Ishikawa (cell line): ENCODE measurements around the gene FOXR1.

Source experiments
- CEBPB ChIP-seq: IDR thresholded peaks from 2 replicates; pipeline ENCODE4 v1.6.1; 2012
- CREB1 ChIP-seq: IDR thresholded peaks from 2 replicates; pipeline ENCODE4 v1.6.1; 2012; ENCODE audit warnings: low read depth
- EGR1 ChIP-seq: IDR thresholded peaks from 2 replicates; pipeline ENCODE4 v1.6.1; 2012
- EP300 ChIP-seq: IDR thresholded peaks from 2 replicates; pipeline ENCODE4 v1.6.1; 2012; ENCODE audit warnings: borderline replicate concordance
- FOXM1 ChIP-seq: IDR thresholded peaks from 2 replicates; pipeline ENCODE4 v1.6.1; 2012; ENCODE audit warnings: low read depth, borderline replicate concordance
- NFIC ChIP-seq: IDR thresholded peaks from 2 replicates; pipeline ENCODE4 v1.6.1; 2012
- RAD21 ChIP-seq: IDR thresholded peaks from 2 replicates; pipeline ENCODE4 v1.6.1; 2012; ENCODE audit warnings: low read depth
- TAF1 ChIP-seq: IDR thresholded peaks from 2 replicates; pipeline ENCODE4 v1.6.1; 2012; ENCODE audit warnings: low read depth, mild to moderate bottlenecking
- TCF12 ChIP-seq: IDR thresholded peaks from 2 replicates; pipeline ENCODE4 v1.6.1; 2012; ENCODE audit warnings: low read depth
- TEAD4 ChIP-seq: IDR thresholded peaks from 2 replicates; pipeline ENCODE4 v1.6.1; 2012
- YY1 ChIP-seq: IDR thresholded peaks from 2 replicates; pipeline ENCODE4 v1.6.1; 2012; ENCODE audit warnings: low read depth
- ZBTB7A ChIP-seq: IDR thresholded peaks from 2 replicates; pipeline ENCODE4 v1.6.1; 2012; ENCODE audit warnings: low read depth
- TF ChIP-seq, protein P1 (sequence below): IDR thresholded peaks from 2 replicates; pipeline ENCODE4 v1.6.1; 2012
- TF ChIP-seq, protein P2 (sequence below): IDR thresholded peaks from 2 replicates; pipeline ENCODE4 v1.6.1; 2012; ENCODE audit warnings: low read depth, mild to moderate bottlenecking
- TF ChIP-seq, protein P3 (sequence below): IDR thresholded peaks from 2 replicates; pipeline ENCODE4 v1.6.1; 2012

The FOXR1 gene

DNA sequence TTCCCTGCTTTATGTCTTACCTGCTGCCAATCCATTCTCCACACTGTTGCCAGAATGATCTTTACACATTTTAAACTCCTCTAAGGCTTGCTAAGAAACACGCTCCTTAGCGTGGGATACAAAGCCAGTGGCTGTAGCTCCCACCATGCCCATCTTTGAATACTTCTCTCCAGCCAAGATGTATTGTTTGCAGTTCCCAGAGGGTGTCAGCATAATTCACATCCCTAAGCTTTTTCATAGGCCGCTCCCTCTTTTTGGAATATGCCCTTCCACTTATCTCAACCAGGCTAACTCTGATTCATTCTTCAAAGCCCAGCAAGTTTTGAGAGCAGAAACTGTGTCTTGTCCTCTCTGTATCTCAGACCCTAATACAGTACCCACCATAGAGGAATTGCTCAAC lies 23.6 kb upstream of the FOXR1 start:
- TF ChIP-seq ZBTB7A, result no peak
- TF ChIP-seq, protein P1, sequence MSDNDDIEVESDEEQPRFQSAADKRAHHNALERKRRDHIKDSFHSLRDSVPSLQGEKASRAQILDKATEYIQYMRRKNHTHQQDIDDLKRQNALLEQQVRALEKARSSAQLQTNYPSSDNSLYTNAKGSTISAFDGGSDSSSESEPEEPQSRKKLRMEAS, result no peak
- no peak for TF ChIP-seq CEBPB
- TF ChIP-seq, protein P2, sequence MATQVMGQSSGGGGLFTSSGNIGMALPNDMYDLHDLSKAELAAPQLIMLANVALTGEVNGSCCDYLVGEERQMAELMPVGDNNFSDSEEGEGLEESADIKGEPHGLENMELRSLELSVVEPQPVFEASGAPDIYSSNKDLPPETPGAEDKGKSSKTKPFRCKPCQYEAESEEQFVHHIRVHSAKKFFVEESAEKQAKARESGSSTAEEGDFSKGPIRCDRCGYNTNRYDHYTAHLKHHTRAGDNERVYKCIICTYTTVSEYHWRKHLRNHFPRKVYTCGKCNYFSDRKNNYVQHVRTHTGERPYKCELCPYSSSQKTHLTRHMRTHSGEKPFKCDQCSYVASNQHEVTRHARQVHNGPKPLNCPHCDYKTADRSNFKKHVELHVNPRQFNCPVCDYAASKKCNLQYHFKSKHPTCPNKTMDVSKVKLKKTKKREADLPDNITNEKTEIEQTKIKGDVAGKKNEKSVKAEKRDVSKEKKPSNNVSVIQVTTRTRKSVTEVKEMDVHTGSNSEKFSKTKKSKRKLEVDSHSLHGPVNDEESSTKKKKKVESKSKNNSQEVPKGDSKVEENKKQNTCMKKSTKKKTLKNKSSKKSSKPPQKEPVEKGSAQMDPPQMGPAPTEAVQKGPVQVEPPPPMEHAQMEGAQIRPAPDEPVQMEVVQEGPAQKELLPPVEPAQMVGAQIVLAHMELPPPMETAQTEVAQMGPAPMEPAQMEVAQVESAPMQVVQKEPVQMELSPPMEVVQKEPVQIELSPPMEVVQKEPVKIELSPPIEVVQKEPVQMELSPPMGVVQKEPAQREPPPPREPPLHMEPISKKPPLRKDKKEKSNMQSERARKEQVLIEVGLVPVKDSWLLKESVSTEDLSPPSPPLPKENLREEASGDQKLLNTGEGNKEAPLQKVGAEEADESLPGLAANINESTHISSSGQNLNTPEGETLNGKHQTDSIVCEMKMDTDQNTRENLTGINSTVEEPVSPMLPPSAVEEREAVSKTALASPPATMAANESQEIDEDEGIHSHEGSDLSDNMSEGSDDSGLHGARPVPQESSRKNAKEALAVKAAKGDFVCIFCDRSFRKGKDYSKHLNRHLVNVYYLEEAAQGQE, result no peak
- no peak for TF ChIP-seq TAF1
- TF ChIP-seq TEAD4, result no peak
- TF ChIP-seq NFIC, result no peak
- no peak for TF ChIP-seq EP300
- no peak for TF ChIP-seq FOXM1
- TF ChIP-seq YY1, result no peak
- TF ChIP-seq CREB1, result no peak
- TF ChIP-seq RAD21, result no peak
- TF ChIP-seq, protein P3, sequence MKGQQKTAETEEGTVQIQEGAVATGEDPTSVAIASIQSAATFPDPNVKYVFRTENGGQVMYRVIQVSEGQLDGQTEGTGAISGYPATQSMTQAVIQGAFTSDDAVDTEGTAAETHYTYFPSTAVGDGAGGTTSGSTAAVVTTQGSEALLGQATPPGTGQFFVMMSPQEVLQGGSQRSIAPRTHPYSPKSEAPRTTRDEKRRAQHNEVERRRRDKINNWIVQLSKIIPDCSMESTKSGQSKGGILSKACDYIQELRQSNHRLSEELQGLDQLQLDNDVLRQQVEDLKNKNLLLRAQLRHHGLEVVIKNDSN, result no peak
- no peak for TF ChIP-seq TCF12
- no peak for TF ChIP-seq EGR1

DNA sequence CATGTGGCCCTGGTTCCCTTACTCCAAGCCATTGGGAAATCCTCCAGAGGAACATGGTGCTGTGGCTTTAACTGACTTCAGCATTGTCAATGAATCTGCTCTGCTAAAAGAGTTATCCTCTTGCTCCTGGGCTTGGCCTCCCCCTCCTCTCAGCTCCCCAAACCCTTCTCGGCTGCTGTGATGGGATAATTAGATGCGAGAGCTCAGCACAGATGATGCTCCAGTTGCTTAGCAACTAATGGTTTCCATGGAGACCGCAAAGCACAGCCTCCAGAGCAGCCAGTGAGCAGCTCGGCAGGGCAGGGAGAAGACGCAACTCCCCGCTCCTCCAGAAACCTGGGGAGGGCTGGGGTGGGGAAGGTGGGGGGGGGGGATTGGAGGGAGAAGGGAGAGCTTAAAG lies 18.3 kb upstream of the FOXR1 start:
- TF ChIP-seq EP300 (no peak), EGR1 (no peak), FOXM1 (no peak), TAF1 (no peak), YY1 (no peak), CREB1 (no peak), RAD21 (no peak), CEBPB (no peak), TCF12 (no peak), ZBTB7A (no peak), TEAD4 (no peak), NFIC (no peak)
- TF ChIP-seq, protein P2, result no peak
- TF ChIP-seq, protein P3, result no peak

DNA sequence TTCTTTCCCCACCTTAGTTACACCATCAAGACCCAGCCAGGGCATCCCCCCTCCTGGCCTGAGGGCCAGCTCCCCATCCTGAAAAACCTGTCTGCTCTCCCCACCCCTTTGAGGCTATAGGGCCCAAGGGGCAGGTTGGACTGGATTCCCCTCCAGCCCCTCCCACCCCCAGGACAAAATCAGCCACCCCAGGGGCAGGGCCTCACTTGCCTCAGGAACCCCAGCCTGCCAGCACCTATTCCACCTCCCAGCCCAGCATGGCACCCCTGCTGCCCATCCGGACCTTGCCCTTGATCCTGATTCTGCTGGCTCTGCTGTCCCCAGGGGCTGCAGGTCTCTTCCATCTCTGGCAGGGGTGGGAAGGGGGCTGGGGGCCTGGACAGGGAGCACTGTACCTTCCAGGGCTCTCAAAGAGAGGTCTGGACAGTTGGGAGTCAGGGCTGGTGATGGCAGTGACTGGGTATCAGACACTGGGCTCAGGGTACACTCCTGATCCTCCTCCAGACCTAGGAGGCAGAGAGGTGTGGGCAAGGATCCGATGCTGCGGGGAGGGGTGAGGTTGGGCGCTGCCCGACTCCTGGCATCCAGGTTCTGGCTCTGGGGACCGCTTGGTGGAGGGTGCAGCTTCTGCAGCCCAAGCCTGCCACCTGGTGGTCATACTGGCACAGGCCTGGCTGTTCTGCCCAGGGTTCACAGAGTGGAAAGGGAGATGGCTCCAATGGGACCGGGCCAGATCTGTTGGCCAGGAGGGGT lies 15.3 kb upstream of the FOXR1 start, which contains the start of gene UPK2:
Gene UPK2, plus strand, starts transcription at position 205 of the 753 bp plus-strand sequence. Its CDS starts 53 bp downstream, at position 258.
- 0 out of 2 replicates have a peak, but pooled peaks have one; percentile 17 for TF ChIP-seq YY1
- peak; percentile 99 for TF ChIP-seq RAD21
- no peak for TF ChIP-seq EGR1
- peak; percentile 31; the same call in 1 of the 2 replicates for TF ChIP-seq TEAD4

DNA sequence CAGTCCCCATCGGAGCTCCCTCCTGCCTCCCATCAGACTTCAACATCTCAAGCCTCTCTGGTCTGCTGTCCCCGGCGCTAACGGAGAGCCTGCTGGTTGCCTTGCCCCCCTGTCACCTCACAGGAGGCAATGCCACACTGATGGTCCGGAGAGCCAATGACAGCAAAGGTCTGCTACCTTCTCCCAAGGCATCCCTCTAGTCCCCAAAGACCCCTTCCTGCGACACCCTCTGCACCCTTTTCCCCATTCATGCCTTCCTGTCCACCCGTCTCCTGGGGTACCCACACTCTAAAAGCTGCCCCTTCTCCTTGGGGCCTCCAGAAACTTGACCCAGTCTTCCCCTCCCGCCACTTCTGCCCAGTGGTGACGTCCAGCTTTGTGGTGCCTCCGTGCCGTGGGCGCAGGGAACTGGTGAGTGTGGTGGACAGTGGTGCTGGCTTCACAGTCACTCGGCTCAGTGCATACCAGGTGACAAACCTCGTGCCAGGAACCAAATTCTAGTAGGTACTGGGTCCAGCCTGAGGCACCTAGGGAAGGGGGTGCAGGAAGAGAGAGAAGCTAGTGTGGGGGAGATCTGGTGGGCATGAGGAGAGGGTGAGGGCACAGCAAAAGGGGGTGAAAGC lies 14.6 kb upstream of the FOXR1 start:
- TF ChIP-seq, protein P2, result no peak
- TF ChIP-seq EGR1 (no peak), YY1 (no peak), TCF12 (no peak), CEBPB (no peak)
- TF ChIP-seq, protein P3, result no peak
